HCT116 (cell line): ENCODE measurements around the gene ARHGAP8. TPM values are rescaled to one million over a fixed set of nuclear protein-coding genes. Genes with fewer than 3 reads are reported as not detected.

Source experiments
- ATAC-seq: fragments of 200-7000 bp; cut with Tn5 transposase; 2 replicates; pipeline ENCODE4 v1.9.1; 2020; ENCODE audit warnings: mild to moderate bottlenecking, moderate library complexity
- BruUV-seq: library from RNA; stranded (reverse); fragments of 400-500 nt; replicated peaks from 2 replicates; lab custom pipeline; 2021; lab: Mats Ljungman, UMichigan
- CTCF ChIA-PET: fragments of 300-600 bp; sonication (Branson Sonifier 250); formaldehyde crosslinking; loops from one replicate; lab custom pipeline; 2021; ENCODE audit warnings: antibody characterized with exemption; lab: Charles Lee
- POLR2A ChIA-PET: fragments of 300-600, 350-600 bp; sonication (Branson Sonifier 250); formaldehyde crosslinking; loops from one replicate; lab custom pipeline; 2021; ENCODE audit warnings: antibody characterized with exemption; lab: Charles Lee
- RAD21 ChIA-PET, 2 experiments: fragments of 300-600 bp; sonication (Branson Sonifier 250); formaldehyde crosslinking; loops; one replicate each; lab custom pipeline; 2023; ENCODE audit warnings: low total read pairs in 2 of 2; ENCODE audit not compliant: uncharacterized antibody in 2 of 2, unreplicated experiment in 2 of 2, low non-redundant PET in 1 of 2; lab: Charles Lee
- DNase-seq: peaks from one replicate; pipeline ENCODE4 v3.0.0-alpha.2; 2010; ENCODE audit warnings: low read depth, low spot score
- H2AFZ ChIP-seq: fragments of 200-600 bp; shearing (Covaris generic), sonication (generic); 2 replicates; pipeline ENCODE4 v1.6.1; 2017; ENCODE audit warnings: low read depth, mixed run types, mixed read lengths, antibody characterized with exemption, low read length; ENCODE audit not compliant: poor library complexity, severe bottlenecking
- H3K27ac ChIP-seq: 2 replicates; pipeline ENCODE4 v1.5.1; 2012; ENCODE audit warnings: low read depth, low read length
- H3K27me3 ChIP-seq: fragments of 200-600 bp; sonication (generic); 2 replicates; pipeline ENCODE4 v1.6.1; 2016; ENCODE audit warnings: mixed run types, low read length, mixed read lengths; ENCODE audit not compliant: insufficient read depth
- H3K36me3 ChIP-seq, 2 experiments: fragments of 200-500 bp in 1 of 2; fragments of 200-600 bp in 1 of 2; sonication (Bioruptor generic) in 1 of 2; sonication (generic) in 1 of 2; 2 replicates each; pipeline versions ENCODE4 v1.5.1 to v1.6.1; 2014 to 2016; ENCODE audit warnings: low read length in 2 of 2, inconsistent platforms in 1 of 2, mixed read lengths in 1 of 2, mixed run types in 1 of 2; ENCODE audit not compliant: insufficient read depth in 2 of 2, control insufficient read depth in 1 of 2
- H3K4me1 ChIP-seq, 2 experiments: fragments of 200-600 bp in 1 of 2; sonication (generic) in 1 of 2; 2 replicates each; pipeline versions ENCODE4 v1.5.1 to v1.6.1; 2012 to 2017; ENCODE audit warnings: low read length in 2 of 2, inconsistent platforms in 1 of 2, mild to moderate bottlenecking in 1 of 2, mixed read lengths in 1 of 2, mixed run types in 1 of 2, moderate library complexity in 1 of 2; ENCODE audit not compliant: insufficient read depth in 2 of 2, control insufficient read depth in 1 of 2
- H3K4me2 ChIP-seq: fragments of 200-600 bp; sonication (generic); 2 replicates; pipeline ENCODE4 v1.6.1; 2017; ENCODE audit warnings: mixed run types, low read length, mixed read lengths
- H3K4me3 ChIP-seq, 2 experiments: fragments of 200-600 bp in 1 of 2; sonication (generic) in 1 of 2; replicated peaks in 1 of 2; 2 replicates each; pipeline ENCODE4 v1.5.1; 2011 to 2016; ENCODE audit warnings: low read length in 2 of 2, control low read depth in 1 of 2, low read depth in 1 of 2, mild to moderate bottlenecking in 1 of 2, mixed read lengths in 1 of 2, mixed run types in 1 of 2
- H3K79me2 ChIP-seq: fragments of 200-600 bp; sonication (generic); 2 replicates; pipeline ENCODE4 v1.6.1; 2017; ENCODE audit warnings: mild to moderate bottlenecking, mixed run types, low read length, moderate library complexity, mixed read lengths; ENCODE audit not compliant: insufficient read depth
- H3K9ac ChIP-seq: fragments of 200-600 bp; sonication (generic); 2 replicates; pipeline ENCODE4 v1.6.1; 2016; ENCODE audit warnings: low read length, mixed read lengths
- H3K9me2 ChIP-seq: fragments of 200-600 bp; sonication (generic), shearing (Covaris generic); 2 replicates; pipeline ENCODE4 v1.6.1; 2017; ENCODE audit warnings: mixed run types, mild to moderate bottlenecking, moderate library complexity; ENCODE audit not compliant: insufficient read depth
- H3K9me3 ChIP-seq, 2 experiments: fragments of 200-500 bp in 1 of 2; fragments of 200-600 bp in 1 of 2; sonication (Bioruptor generic) in 1 of 2; sonication (generic) in 1 of 2; 2 replicates each; pipeline ENCODE4 v1.6.1; 2014 to 2017; ENCODE audit warnings: low read length in 2 of 2, mixed read lengths in 2 of 2, inconsistent platforms in 1 of 2, low read depth in 1 of 2, mild to moderate bottlenecking in 1 of 2, mixed run types in 1 of 2, moderate library complexity in 1 of 2; ENCODE audit not compliant: control insufficient read depth in 1 of 2, insufficient read depth in 1 of 2
- H4K20me1 ChIP-seq: fragments of 200-600 bp; sonication (generic), shearing (Covaris generic); 2 replicates; pipeline ENCODE4 v1.6.1; 2017; ENCODE audit warnings: mixed run types, mild to moderate bottlenecking, moderate library complexity; ENCODE audit not compliant: insufficient read depth
- CEBPB ChIP-seq: IDR thresholded peaks from 2 replicates; pipeline ENCODE4 v1.6.1; 2012; ENCODE audit warnings: low read depth
- CTCF ChIP-seq, 3 experiments: fragments of 200-600 bp in 1 of 3; sonication (generic) in 1 of 3; IDR thresholded peaks in 2 of 3; conservative IDR thresholded peaks in 1 of 3; 2 replicates each; pipeline ENCODE4 v1.5.1; 2012 to 2017; ENCODE audit warnings: low read depth in 2 of 3, low read length in 2 of 3, antibody characterized with exemption in 1 of 3, borderline replicate concordance in 1 of 3, control low read depth in 1 of 3, mild to moderate bottlenecking in 1 of 3, mixed read lengths in 1 of 3, mixed run types in 1 of 3, moderate library complexity in 1 of 3; ENCODE audit not compliant: insufficient read depth in 1 of 3
- FOSL1 ChIP-seq: IDR thresholded peaks from 2 replicates; pipeline ENCODE4 v1.6.1; 2012; ENCODE audit warnings: low read depth
- RAD21 ChIP-seq: IDR thresholded peaks from 2 replicates; pipeline ENCODE4 v1.6.1; 2012; ENCODE audit warnings: low read depth, mild to moderate bottlenecking
- YY1 ChIP-seq: IDR thresholded peaks from 2 replicates; pipeline ENCODE4 v1.6.1; 2011; ENCODE audit warnings: low read length, low read depth, moderate library complexity, mild to moderate bottlenecking; ENCODE audit not compliant: insufficient replicate concordance; ENCODE audit errors: extremely low read depth
- intact Hi-C: fragments of 100-400 bp; cut with micrococcal nuclease; formaldehyde crosslinking; loops from 2 replicates; pipeline ENCODE4 v1.10.0; 2022
- total RNA-seq: library from RNA; stranded (reverse); gene quantifications from one replicate; pipeline ENCODE4 v1.2.1, GENCODE V29; 2021; ENCODE audit not compliant: unreplicated experiment

Gene ARHGAP8
- total RNA-seq, 1 experiment from 2014 or later, result 67.5 TPM

DNA sequence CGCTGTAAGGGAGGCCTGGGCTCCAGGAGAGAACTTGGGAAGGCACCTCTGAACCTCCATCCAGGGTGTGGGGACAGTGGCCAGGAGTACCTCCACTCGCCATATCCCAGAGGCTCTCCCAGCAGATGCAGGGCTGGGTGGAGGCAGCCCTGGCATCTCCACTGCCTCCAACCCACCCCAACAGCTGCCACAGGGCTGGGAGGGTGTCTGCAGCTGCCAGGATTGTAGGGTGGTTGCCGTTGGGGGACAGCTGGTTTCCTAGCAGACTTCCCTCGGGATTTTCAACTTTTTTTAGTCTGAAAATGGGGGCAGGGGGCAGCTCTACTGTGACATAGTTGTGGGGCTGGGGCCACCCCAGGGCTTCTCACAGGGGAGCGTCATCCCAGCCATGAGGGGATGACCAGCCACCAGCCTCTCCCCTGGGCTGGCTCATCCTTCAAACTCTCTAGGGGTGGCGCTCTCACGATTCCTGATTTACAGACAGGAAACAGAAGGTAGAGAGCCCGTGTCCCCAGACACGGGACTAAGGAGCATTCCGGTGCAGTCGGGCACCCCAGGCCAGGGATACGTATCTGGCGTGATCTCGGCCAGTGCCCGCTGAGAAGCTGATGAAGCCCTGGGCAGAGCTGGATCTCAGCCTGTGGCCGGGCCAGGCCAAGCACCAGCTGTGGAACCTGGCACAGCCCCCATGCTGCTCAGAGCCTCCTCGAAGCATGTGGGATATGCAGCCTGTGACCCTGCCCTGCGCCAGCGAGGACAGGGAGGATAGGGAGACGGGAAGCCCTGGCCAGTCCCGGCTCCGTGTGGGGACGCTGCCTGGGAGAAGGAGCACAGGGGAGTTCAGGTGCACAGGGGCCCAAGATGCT is 40.5 kb upstream of the ARHGAP8 start:
- Histone ChIP-seq H3K4me3 (no peak overlapping the region), H2AFZ (no peak overlapping the region), H3K27me3 (no peaks in the 10 kb centered on the region), H3K9ac (no peak overlapping the region), H3K79me2 (peaks cover 26% of the 10 kb centered on the region; the same call in 1 of the 2 replicates), H3K9me3 (no peaks in the 10 kb centered on the region), H3K36me3 (0 out of 4 replicates have a peak, but pooled peaks cover 0 to 3% of the 10 kb centered on the region in 2 experiments), H3K4me1 (peaks cover 0 to 25% of the 10 kb centered on the region in 2 experiments; a peak in 3 of 4 replicates), H3K27ac (no peak overlapping the region), H3K9me2 (no peaks in the 10 kb centered on the region), H3K4me2 (no peak overlapping the region), H4K20me1 (no peaks in the 10 kb centered on the region)
- no peak for TF ChIP-seq CTCF (IDR thresholded peaks at IDR 0.05 in 2 of 3, conservative IDR thresholded peaks at IDR 0.05 in 1 of 3; ENCODE audit: borderline replicate concordance in 1 of 3, insufficient read depth in 1 of 3, low read depth in 2 of 3, low read length in 2 of 3)
- no peak for TF ChIP-seq CEBPB
- no peak for TF ChIP-seq FOSL1
- no peak for TF ChIP-seq RAD21
- TF ChIP-seq YY1, result no peak
- RAD21 ChIA-PET, result no interaction called here
- intact Hi-C loops, result no loop called here
- POLR2A ChIA-PET, result no interaction called here
- CTCF ChIA-PET, result interaction anchor here (1.2 kb wide), 1 partner anchor 27 kb away, joined by 4 read pairs; no protein-coding TSS in a partner anchor
- DNase-seq (no peak), ATAC-seq (no peak)
- BruUV-seq, result no TSS peak
